Measurements from ENCODE around the gene UNC93B1.

The UNC93B1 gene

GRCh38 chr11:68040101-68040956 lies 36.4 kb upstream of the UNC93B1 start:
- DNase-seq (ENCODE audit: low spot score): peak; percentile 52

DNA sequence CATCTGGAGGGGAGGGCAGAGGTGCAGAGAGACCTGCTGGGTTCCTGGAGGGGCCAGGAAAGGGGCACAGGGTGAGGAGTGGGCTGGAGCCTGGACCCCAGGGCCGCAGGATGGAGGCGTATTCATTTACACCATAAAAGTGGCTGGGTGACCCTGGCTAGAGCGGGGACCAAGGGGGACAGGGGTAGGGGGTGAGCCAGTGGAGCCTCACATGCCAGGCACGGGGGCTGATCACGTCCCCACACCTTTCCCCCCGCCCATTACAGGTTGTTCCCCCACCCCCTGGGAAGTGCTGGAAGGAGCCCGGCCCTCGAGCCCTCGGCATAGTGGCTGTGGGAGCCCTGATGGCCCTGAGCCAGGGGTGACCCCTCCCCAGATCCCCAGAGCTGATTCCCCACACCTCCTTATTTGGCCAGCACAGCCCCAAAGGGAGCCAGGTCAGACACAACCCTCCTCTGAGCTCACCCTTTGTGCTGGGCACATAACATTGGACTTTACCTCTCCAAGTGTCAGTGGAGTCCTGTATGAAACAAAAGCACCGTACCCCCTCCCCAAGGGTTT lies 35.7 kb upstream of the UNC93B1 start:
- no peak for DNase-seq (ENCODE audit: low spot score)

DNA sequence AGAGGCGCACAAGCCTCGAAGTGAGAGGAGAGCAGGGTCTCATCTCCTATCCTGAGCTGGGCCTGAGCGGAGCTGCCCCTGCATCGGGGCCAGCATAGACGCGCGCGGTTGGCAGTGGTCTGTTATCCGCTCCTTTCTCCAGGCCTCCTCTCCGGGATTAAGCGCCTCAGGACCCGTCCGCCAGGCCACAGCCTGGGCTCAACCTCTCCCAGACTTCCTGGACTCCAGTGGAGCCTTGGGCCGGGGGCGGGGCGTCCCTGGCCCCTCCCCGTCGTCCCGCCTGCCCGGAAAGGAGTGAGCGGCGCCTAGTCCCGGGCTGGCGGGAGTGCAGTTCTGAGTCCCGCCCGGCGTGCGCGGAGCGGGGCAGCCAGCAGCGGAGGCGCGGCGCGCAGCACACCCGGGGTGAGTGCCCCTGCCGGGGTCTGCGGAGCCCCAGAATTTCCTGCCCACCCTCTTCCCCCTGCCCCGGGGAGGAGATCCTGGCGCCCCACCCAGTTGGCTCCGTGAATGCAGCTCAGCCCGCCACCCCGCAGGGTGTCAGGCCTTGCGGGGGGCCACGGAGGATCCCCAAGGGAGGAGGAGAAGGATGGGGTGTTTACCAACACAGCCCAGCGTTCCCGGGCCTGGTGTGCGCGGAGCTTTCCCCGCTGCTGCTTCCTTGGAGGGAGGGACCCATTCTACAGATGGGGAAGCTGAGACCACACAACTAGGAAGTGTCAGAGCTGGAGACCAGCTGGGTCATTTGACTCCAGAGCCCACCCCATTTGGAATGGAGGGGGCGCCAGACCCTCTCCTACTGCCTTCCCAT lies 35.0 kb upstream of the UNC93B1 start, which contains the start of gene TCIRG1:
TSS of gene TCIRG1 (plus strand) at position 308 of the 808 bp plus-strand sequence. CDS start 2,247 bp downstream, outside the sequence.
- peak; percentile 84 for DNase-seq (ENCODE audit: low spot score)

GRCh38 chr11:68038226-68038717 lies 34.4 kb upstream of the UNC93B1 start:
- no peak for DNase-seq (ENCODE audit: low spot score)

DNA sequence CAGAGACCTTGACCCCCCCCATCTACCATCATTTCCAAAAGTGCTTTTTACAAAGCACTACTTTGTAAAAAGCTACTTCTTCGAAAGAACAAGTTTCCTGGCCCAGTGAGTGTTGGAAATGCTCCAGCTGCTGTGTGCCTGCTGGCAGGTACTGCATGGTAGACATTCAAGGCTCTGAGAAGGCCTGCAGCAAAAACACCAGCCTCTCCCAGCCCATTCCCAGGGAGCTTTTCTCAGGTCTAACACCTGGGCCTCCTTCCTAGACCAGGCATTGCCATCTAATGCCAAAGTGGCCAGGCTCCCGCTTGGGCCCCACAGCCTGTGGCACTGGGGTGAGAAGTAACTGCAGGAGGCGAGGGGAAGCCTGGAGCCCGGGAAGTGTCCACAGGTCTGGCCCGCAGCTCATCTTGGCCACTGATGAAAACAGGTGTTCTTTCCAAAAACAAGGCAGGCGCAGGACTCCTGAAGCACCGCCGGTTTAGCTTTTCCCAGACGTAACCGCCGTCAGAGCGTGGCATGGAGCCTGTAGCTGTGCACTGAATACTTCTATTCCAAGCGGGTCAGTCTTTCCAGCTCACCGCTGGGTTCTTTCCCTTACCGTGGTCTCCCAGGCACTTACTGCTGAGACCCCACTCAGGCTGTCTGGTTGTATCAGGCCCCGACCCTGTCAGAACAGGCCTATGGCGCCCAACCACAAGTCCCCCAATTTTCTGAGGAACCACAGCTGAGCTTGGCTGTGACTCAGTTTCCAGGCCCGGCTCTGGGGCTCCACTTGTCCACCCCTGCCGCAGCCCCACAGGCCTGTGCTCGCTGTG lies 33.7 kb upstream of the UNC93B1 start:
- DNase-seq (ENCODE audit: low spot score): no peak

- peak; percentile 59 for DNase-seq (ENCODE audit: low spot score)
These were observed 32.9 kb upstream of the UNC93B1 start for GRCh38 chr11:68036717-68037239.

GRCh38 chr11:68036141-68036716 lies 32.3 kb upstream of the UNC93B1 start:
- DNase-seq (ENCODE audit: low spot score): no peak

- DNase-seq (ENCODE audit: low spot score): no peak
These were observed 31.5 kb upstream of the UNC93B1 start for GRCh38 chr11:68035266-68035876.

DNA sequence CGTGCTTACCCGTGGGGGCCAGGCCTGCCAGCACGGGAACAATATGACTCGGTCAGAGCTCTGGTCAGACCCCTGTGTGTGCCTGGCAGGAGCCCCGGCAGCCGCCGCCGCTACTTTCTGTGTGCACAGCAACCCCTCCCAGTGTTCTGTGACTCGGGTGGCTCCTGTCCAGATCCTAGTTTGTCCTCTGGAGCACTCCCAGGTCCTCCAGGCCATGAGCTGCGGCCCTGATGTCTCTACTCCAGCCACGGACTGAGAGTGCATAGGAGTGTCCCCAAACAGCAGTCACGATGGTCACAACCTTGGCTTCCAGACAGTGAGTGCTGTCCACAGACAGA lies 29.8 kb upstream of the UNC93B1 start:
- no peak for DNase-seq (ENCODE audit: low spot score)

- DNase-seq (ENCODE audit: low spot score): no peak
These were observed 29.3 kb upstream of the UNC93B1 start for GRCh38 chr11:68032997-68033707.

- no peak for DNase-seq (ENCODE audit: low spot score)
These were observed 28.1 kb upstream of the UNC93B1 start for GRCh38 chr11:68032003-68032402.

DNA sequence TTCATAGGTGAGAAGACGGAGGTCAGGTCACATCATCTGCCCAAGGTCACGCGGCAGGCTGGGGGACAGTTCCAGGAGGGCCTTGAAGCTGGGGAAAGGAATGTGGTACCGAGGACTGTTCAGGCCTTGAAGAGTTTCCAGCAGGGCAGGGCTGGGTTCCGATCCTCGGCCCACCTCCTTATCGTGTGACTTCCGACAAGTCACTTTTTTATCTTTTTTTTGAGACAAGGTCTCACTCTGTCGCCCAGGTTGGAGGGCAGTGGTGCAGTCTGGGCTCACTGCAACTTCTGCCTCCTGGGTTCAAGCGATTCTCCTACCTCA lies 27.2 kb upstream of the UNC93B1 start:
- DNase-seq (ENCODE audit: low spot score): no peak

DNA sequence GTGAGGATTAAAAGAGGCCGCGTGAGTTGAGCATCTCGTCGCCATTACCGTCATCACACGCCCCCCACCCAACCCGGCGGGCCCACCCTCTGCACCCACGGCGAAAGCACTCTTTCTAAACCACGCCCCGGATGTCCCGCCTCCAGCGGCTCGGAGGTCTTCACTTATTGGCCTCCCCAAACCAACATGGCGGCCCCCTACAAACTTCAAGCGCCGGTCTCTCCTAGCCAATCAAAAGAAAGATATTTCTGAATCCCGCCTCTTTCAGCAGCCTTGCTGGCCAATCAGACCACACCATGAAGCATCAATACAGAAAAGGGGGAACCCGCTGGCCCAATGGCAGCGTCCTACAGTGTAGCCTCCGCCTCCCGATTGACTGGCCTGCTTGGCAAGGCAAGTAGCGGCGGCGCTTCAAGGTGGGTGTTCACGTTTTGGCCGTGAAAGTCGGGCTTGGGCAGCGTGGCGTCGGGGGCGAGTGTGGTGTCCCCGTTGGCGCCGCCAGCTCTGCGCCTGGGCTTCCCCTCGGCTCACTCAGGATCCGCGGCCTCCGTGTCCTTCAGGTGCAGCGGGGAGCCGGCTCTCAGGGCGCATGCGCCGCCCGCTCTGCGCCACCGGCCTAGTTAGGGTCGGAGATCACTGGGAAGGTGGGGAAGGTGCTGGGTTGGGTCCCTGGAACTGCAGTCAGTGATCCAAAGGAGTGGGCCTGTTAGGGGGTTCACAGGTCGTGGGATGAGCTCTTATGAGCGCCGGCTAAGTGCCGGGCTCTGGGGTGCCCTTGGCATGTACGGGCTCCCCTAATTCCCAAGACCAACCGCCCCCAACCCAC lies 26.6 kb upstream of the UNC93B1 start, which contains the start of gene NDUFS8:
TSS of gene NDUFS8 (plus strand) at position 364 of the 826 bp plus-strand sequence. CDS start 1,471 bp downstream, outside the sequence.
- DNase-seq (ENCODE audit: low spot score): peak; percentile 99

DNA sequence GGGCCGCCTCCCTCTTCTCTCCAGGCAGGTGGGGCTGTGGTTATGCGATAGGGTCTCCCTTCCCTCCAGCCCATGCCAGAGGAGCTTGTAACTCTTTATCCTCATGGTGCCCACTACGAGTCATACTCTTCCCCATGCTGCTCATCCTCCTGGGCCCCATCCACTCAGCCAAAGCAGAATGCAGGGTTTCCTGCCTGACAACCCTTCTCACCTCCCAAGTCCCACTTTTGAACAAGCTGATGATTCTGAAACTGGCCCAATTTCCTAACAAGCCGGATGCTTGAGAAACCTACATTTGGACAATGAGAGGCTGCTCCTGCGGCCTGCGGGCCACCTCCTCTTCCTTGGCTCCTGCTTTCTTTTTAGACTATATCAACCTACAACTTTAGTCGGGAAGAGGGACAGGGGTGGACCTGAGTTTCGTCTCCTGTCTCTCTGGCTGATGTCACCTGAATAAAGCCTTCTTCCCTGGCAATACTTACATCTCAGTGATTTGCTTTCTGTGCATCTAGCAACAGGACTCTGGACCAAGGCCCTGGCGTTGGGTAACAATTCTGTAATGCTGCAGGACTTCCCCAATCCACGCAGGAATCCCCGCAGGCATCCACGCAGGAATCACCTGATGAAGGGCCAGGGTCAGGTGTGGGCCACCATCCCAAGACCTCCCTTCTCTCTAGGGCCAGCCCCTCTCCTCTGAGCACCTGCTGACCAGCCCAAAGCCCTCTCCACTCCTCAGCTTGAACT lies 25.1 kb upstream of the UNC93B1 start:
- DNase-seq (ENCODE audit: low spot score): no peak

DNA sequence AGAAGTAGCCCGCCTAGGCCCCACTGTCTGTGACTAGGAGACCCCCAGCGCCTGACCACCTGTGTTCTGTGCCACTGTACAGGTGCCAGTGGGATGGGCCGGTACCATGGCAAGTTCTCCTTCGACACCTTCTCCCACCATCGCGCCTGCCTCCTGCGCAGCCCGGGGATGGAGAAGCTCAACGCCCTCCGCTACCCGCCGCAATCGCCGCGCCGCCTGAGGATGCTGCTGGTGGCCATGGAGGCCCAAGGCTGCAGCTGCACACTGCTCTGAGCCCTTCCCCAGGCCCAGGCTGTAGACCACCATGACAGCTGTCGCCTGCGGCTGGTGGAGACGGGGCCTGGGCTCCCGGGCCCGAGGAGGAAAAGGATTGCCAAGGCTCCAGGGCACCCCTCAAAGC lies 23.8 kb upstream of the UNC93B1 start:
- no peak for DNase-seq (ENCODE audit: low spot score)

DNA sequence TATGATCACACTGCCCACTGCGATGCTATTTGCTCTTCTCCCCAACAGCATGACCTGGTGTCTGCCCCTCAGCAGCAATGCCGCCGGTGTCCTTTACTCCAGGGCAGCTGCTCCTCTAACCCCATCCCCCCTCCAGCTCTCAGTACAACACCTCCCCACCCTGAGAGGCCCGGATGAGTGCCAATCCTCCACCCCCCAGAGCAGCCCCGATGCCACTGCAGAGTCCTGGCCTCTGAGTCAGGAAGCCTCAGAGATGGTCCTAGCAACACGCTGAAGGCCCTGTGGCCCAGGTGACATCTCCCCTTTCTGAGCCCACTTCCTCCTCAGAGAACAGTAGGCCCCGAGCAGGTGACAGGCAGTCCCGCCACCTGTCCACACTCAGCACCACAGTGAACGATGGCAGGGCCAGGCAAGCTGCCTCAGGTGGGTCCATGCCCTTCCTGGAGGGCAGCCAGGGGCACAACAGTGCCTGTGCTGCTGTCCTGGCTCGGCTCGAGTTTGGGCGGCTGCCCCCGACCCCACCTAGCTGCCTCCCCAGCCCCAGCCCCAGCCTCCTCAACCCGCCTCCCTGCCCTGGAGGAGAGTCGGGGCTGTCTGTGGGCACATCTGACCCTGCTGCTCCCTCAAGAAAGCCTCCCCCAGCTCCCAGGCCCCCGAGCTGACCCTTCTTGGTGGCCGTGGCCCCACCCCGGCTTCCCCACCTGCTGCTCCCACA lies 22.7 kb upstream of the UNC93B1 start:
- no peak for DNase-seq (ENCODE audit: low spot score)

DNA sequence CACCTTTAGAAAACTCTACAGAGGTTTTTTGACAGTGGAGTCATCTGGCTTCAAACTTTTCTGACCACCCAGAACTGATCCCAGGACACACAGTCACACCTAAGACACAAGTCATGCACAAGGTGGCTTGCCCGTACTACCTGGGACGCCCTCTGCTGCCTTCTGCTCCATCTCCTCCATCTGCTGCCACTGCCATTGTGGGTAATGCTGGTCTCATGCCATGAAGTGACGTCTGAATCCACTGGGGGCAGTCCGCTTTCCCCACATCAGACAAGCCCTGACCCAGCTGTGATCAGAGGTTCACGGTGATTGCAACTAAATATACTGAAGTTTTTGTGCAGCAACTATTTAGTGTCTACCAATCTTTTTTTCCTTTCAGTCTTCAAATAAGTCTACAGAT lies 21.1 kb upstream of the UNC93B1 start:
- DNase-seq (ENCODE audit: low spot score): no peak

DNA sequence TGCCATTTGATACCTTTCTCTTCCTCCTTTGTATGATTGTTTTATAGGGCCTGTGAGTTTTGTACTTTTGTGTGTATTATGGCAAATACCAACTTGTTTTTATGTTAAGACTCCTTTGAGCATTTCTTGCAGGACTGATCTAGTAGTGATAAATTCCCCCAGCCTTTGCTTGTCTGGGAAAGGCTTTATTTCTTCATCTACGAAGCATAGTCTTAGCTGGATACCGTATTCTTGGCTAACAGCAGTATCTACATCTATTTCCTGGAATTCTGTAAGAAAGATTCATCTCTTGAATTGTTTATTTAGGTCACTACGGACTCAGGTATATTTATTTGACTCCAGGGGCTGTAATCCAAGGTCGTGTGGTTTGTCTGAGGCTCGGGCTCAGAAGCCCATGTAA lies 20.6 kb upstream of the UNC93B1 start:
- no peak for DNase-seq (ENCODE audit: low spot score)
